Cardiac muscle cell (in vitro differentiated cells and primary cell): ENCODE measurements around the gene CFAP53. TPM values are rescaled to one million over a fixed set of nuclear protein-coding genes. Genes with fewer than 3 reads are reported as not detected.

Source experiments
- DNase-seq, 2 donors: peaks; one replicate each; pipeline versions ENCODE4 v3.0.0 to v3.0.0-alpha.2; 2010 to 2017; ENCODE audit warnings: low read depth in 1 of 2, low spot score in 1 of 2
- H3K27ac ChIP-seq: fragments of 200-600 bp; sonication (generic); 2 replicates; pipeline ENCODE4 v1.5.1; 2016
- H3K27me3 ChIP-seq: fragments of 200-600 bp; sonication (generic); 2 replicates; pipeline ENCODE4 v1.6.0; 2016; ENCODE audit warnings: control low read depth
- H3K36me3 ChIP-seq: fragments of 200-600 bp; sonication (generic); 2 replicates; pipeline ENCODE4 v1.5.1; 2016; ENCODE audit warnings: control low read depth
- H3K4me1 ChIP-seq: fragments of 200-600 bp; sonication (generic); 2 replicates; pipeline ENCODE4 v1.8.1; 2017; ENCODE audit warnings: low read depth, mild to moderate bottlenecking, mixed run types
- H3K4me3 ChIP-seq: fragments of 200-600 bp; sonication (generic); 2 replicates; pipeline ENCODE4 v1.5.1; 2016; ENCODE audit warnings: mild to moderate bottlenecking
- H3K9me3 ChIP-seq: fragments of 200-600 bp; sonication (generic); 2 replicates; pipeline ENCODE4 v1.5.1; 2017; ENCODE audit warnings: low read depth, mild to moderate bottlenecking, control low read depth
- CTCF ChIP-seq: IDR thresholded peaks from 2 replicates; pipeline ENCODE4 v1.5.1; 2012; ENCODE audit warnings: low read depth, mild to moderate bottlenecking, low read length
- polyA plus RNA-seq: library from polyadenylated mRNA; unstranded; fragments of >200 nt; fragmentation: Nextera tagmentation; extraction: Ambion mirVana; gene quantifications from 2 replicates; pipeline ENCODE4 v1.2.1, GENCODE V29; 2016
- total RNA-seq: library from RNA; depleted of rRNA; stranded (reverse); fragments of >200 nt; gene quantifications from 2 replicates; pipeline ENCODE4 v1.2.3, GENCODE V29; 2016

Gene CFAP53
- total and polyA plus RNA-seq, 2 experiments from 2014 or later: 1.0 to 3.9 TPM

GRCh38 chr18:50179465-50179864 is 86.8 kb downstream of the CFAP53 start:
- Histone ChIP-seq H3K4me3 (no peak overlapping the region), H3K27ac (no peak overlapping the region), H3K9me3 (no peaks in the 10 kb centered on the region), H3K4me1 (no peaks in the 10 kb centered on the region), H3K27me3 (peaks cover 8% of the 10 kb centered on the region), H3K36me3 (no peaks in the 10 kb centered on the region)
- no peak for TF ChIP-seq CTCF
- no peak for DNase-seq

GRCh38 chr18:50177294-50177992 is 88.9 kb downstream of the CFAP53 start:
- DNase-seq: no peak
- no peak for TF ChIP-seq CTCF
- peaks cover 8% of the 10 kb centered on the region for H3K27me3 ChIP-seq
- H3K4me1 ChIP-seq: no peaks in the 10 kb centered on the region
- H3K36me3 ChIP-seq: no peaks in the 10 kb centered on the region
- no peak overlapping the region for H3K27ac ChIP-seq
- H3K4me3 ChIP-seq: no peak overlapping the region
- no peaks in the 10 kb centered on the region for H3K9me3 ChIP-seq

Other genes with a start within 250 kb of the CFAP53 start
- 6.4 and 16.7 TPM in 2 replicates for gene MYO5B, start 71.3 kb downstream of the CFAP53 start, total RNA-seq
- gene MYO5B, start 71.3 kb downstream of the CFAP53 start, polyA plus RNA-seq: 3.0 and 3.4 TPM in 2 replicates
- gene MBD1, start 15.0 kb upstream of the CFAP53 start, total RNA-seq: 113 and 167 TPM in 2 replicates
- gene MBD1, start 15.0 kb upstream of the CFAP53 start, polyA plus RNA-seq: 78.9 and 79.7 TPM in 2 replicates
- gene CXXC1, start 21.2 kb upstream of the CFAP53 start, total RNA-seq: 72.3 and 89.1 TPM in 2 replicates
- gene CXXC1, start 21.2 kb upstream of the CFAP53 start, polyA plus RNA-seq: 91.4 and 95.6 TPM in 2 replicates
- 3.0 and 8.5 TPM in 2 replicates for gene SKA1, start 108.6 kb upstream of the CFAP53 start, total RNA-seq
- gene SKA1, start 108.6 kb upstream of the CFAP53 start, polyA plus RNA-seq: 3.3 and 18.3 TPM in 2 replicates